Lower lobe of right lung (tissue), 2 donors: Measurements from ENCODE around the gene GLIS1. TPM values are rescaled to one million over a fixed set of nuclear protein-coding genes. Genes with fewer than 3 reads are reported as not detected.

Experiments
- ATAC-seq, 2 donors: fragments of 200-7000 bp; cut with Tn5 transposase; one replicate each; pipeline ENCODE4 v1.9.1; 2020 to 2022; ENCODE audit warnings: mild to moderate bottlenecking in 2 of 2, moderate library complexity in 2 of 2
- DNase-seq: peaks from one replicate; pipeline ENCODE4 v3.0.0-alpha.2; 2020
- H3K27ac ChIP-seq: fragments of 200-600 bp; one replicate; pipeline ENCODE4 v1.8.0; 2022
- H3K27me3 ChIP-seq: fragments of 200-600 bp; one replicate; pipeline ENCODE4 v1.8.0; 2022; ENCODE audit warnings: low read depth
- H3K36me3 ChIP-seq: fragments of 200-600 bp; one replicate; pipeline ENCODE4 v1.8.0; 2022; ENCODE audit warnings: mild to moderate bottlenecking
- H3K4me1 ChIP-seq: fragments of 200-600 bp; one replicate; pipeline ENCODE4 v1.8.0; 2022
- H3K4me3 ChIP-seq: fragments of 200-600 bp; one replicate; pipeline ENCODE4 v1.8.0; 2022; ENCODE audit warnings: mild to moderate bottlenecking
- H3K9me3 ChIP-seq: fragments of 200-600 bp; one replicate; pipeline ENCODE4 v1.8.0; 2022
- CTCF ChIP-seq: fragments of 200-600 bp; IDR thresholded peaks from one replicate; pipeline ENCODE4 v1.8.0; 2022; ENCODE audit warnings: antibody characterized with exemption, mild to moderate bottlenecking
- intact Hi-C: fragments of 100-400 bp; cut with DNase I; formaldehyde crosslinking; loops from one replicate; pipeline ENCODE4 v1.11.0; 2022
- total RNA-seq: library from RNA; stranded (reverse); fragmentation: NEBNext Ultra II Directional; extraction: Animal tissue kit (Norgen Biotek cat#: 25700); gene quantifications from one replicate; pipeline ENCODE4 v1.2.1, GENCODE V29; 2021
- donor health status: DM: no; HTN: yes; CAD: no; lungs with severe emphysema.

Gene GLIS1
- total RNA-seq, 1 donor from 2014 or later = not detected

GRCh38 chr1:53585129-53585528 is 153.8 kb downstream of the GLIS1 start:
- Histone ChIP-seq H3K36me3 (no peaks in the 10 kb centered on the region), H3K27me3 (no peaks in the 10 kb centered on the region), H3K9me3 (no peaks in the 10 kb centered on the region), H3K4me1 (no peaks in the 10 kb centered on the region), H3K4me3 (no peak overlapping the region), H3K27ac (no peak overlapping the region)
- peak in 1 of 2 donors; percentile 28 for ATAC-seq
- intact Hi-C loops = no loop called here
- TF ChIP-seq CTCF = no peak
- DNase-seq = no peak

GRCh38 chr1:53584777-53585107 is 154.2 kb downstream of the GLIS1 start:
- DNase-seq = no peak
- Histone ChIP-seq H3K9me3 (no peaks in the 10 kb centered on the region), H3K4me1 (no peaks in the 10 kb centered on the region), H3K27ac (no peak overlapping the region), H3K36me3 (no peaks in the 10 kb centered on the region), H3K4me3 (no peak overlapping the region), H3K27me3 (no peaks in the 10 kb centered on the region)
- no peak for TF ChIP-seq CTCF
- intact Hi-C loops = no loop called here
- ATAC-seq = no peak

- Histone ChIP-seq H3K36me3 (no peaks in the 10 kb centered on the region), H3K27me3 (no peaks in the 10 kb centered on the region), H3K4me3 (no peak overlapping the region), H3K27ac (no peak overlapping the region), H3K9me3 (no peaks in the 10 kb centered on the region), H3K4me1 (no peaks in the 10 kb centered on the region)
- no peak for TF ChIP-seq CTCF
- intact Hi-C loops = no loop called here
- ATAC-seq (no peak), DNase-seq (no peak)
These were observed 154.8 kb downstream of the GLIS1 start for GRCh38 chr1:53583868-53584776.

GRCh38 chr1:53583021-53583867 is 155.7 kb downstream of the GLIS1 start:
- no peak overlapping the region for H3K4me3 ChIP-seq
- no peak overlapping the region for H3K27ac ChIP-seq
- H3K27me3 ChIP-seq = no peaks in the 10 kb centered on the region
- H3K36me3 ChIP-seq = no peaks in the 10 kb centered on the region
- no peaks in the 10 kb centered on the region for H3K4me1 ChIP-seq
- H3K9me3 ChIP-seq = no peaks in the 10 kb centered on the region
- intact Hi-C loops = no loop called here
- ATAC-seq (no peak), DNase-seq (no peak)
- no peak for TF ChIP-seq CTCF

GRCh38 chr1:53582211-53583020 is 156.5 kb downstream of the GLIS1 start:
- no peaks in the 10 kb centered on the region for H3K36me3 ChIP-seq
- intact Hi-C loops = no loop called here
- H3K9me3 ChIP-seq = no peaks in the 10 kb centered on the region
- DNase-seq = no peak
- no peaks in the 10 kb centered on the region for H3K27me3 ChIP-seq
- no peaks in the 10 kb centered on the region for H3K4me1 ChIP-seq
- peak in 1 of 2 donors; percentile 17 for ATAC-seq
- no peak overlapping the region for H3K27ac ChIP-seq
- no peak for TF ChIP-seq CTCF
- no peak overlapping the region for H3K4me3 ChIP-seq
